ENCODE data around the gene SH3BP4. TPM values are rescaled to one million over a fixed set of nuclear protein-coding genes. Genes with fewer than 3 reads are reported as not detected.

SH3BP4 gene
- total and polyA plus RNA-seq, 10 of the 15 experiments (the other 5 are each of a cell fraction or from before 2014, with no cell fraction given): 0.03 to 0.36 TPM; not detected in 8

GRCh38 chr2:235073868-235074413 lies 122.1 kb downstream of the SH3BP4 start:
- Histone ChIP-seq H4K20me1 (ENCODE audit: control insufficient read depth, insufficient read depth) (no peaks in the 10 kb centered on the region), H3K27ac (ENCODE audit: control insufficient read depth, insufficient read depth) (no peak overlapping the region), H3K79me2 (ENCODE audit: control insufficient read depth, insufficient read depth, low read length) (no peaks in the 10 kb centered on the region), H3K9ac (ENCODE audit: control insufficient read depth, insufficient read depth, low read length) (no peak overlapping the region), H3K4me3 (no peak overlapping the region), H3K4me1 (ENCODE audit: control insufficient read depth, insufficient read depth, low read length) (no peaks in the 10 kb centered on the region), H2AFZ (ENCODE audit: control insufficient read depth, low read depth, low read length) (no peak overlapping the region), H3K9me3 (replicated peaks; ENCODE audit: control insufficient read depth, insufficient read depth, low read length) (no peaks in the 10 kb centered on the region), H3K36me3 (ENCODE audit: control insufficient read depth in 2 of 2, insufficient read depth in 2 of 2, low read length in 1 of 2) (no peaks in the 10 kb centered on the region), H3K4me2 (ENCODE audit: control insufficient read depth, insufficient read depth) (no peak overlapping the region), H3K27me3 (replicated peaks in 1 of 2; ENCODE audit: control insufficient read depth in 2 of 2, insufficient read depth in 2 of 2, low read length in 1 of 2) (no peaks in the 10 kb centered on the region)
- WGBS (ENCODE audit: insufficient coverage, insufficient replicate concordance, low lambda C conversion rate, missing lambda C conversion rate): 16% methylated on average over 6 of the region's 6 CpGs
- TF ChIP-seq SREBF1 (IDR thresholded peaks at IDR 0.05; ENCODE audit: low read length) (no peak), CEBPB (IDR thresholded peaks at IDR 0.05; ENCODE audit: borderline replicate concordance in 1 of 2, low read depth in 2 of 2, low read length in 2 of 2) (no peak), ZZZ3 (IDR thresholded peaks at IDR 0.05; ENCODE audit: control insufficient read depth, insufficient read length, low read depth) (no peak), MEF2A (IDR thresholded peaks at IDR 0.05; ENCODE audit: insufficient read depth, low read depth, low read length) (no peak), CHD2 (IDR thresholded peaks at IDR 0.05; ENCODE audit: borderline replicate concordance, low read depth, low read length) (no peak)
- ChIA-PET RAD21 (ENCODE audit: unreplicated experiment) (no interaction called here), CTCF (interaction anchor here (0.7 kb wide), 1 partner anchor 529 kb away, joined by 3 read pairs; no protein-coding TSS in a partner anchor), SMC1A (ENCODE audit: uncharacterized antibody, unreplicated experiment) (interaction anchor here (1.1 kb wide), 1 partner anchor 349 kb away, joined by 3 read pairs; no protein-coding TSS in a partner anchor), POLR2A (no interaction called here)
- DNase-seq (ENCODE audit: low read depth, low spot score) (no peak), ATAC-seq (no peak), FAIRE-seq (no peak)
- BruUV-seq (replicated peaks): no TSS peak
- intact Hi-C loops (cut with micrococcal nuclease; ENCODE audit: unreplicated experiment): no loop called here
- in situ Hi-C loops (cut with MboI): no loop called here

- Histone ChIP-seq H3K9me3 (replicated peaks; ENCODE audit: control insufficient read depth, insufficient read depth, low read length) (no peaks in the 10 kb centered on the region; the same call in 2 of the 3 replicates), H3K4me1 (ENCODE audit: control insufficient read depth, insufficient read depth, low read length) (no peaks in the 10 kb centered on the region), H3K27me3 (replicated peaks in 1 of 2; ENCODE audit: control insufficient read depth in 2 of 2, insufficient read depth in 2 of 2, low read length in 1 of 2) (no peaks in the 10 kb centered on the region), H2AFZ (ENCODE audit: control insufficient read depth, low read depth, low read length) (no peak overlapping the region), H3K36me3 (ENCODE audit: control insufficient read depth in 2 of 2, insufficient read depth in 2 of 2, low read length in 1 of 2) (no peaks in the 10 kb centered on the region), H3K79me2 (ENCODE audit: control insufficient read depth, insufficient read depth, low read length) (no peaks in the 10 kb centered on the region), H4K20me1 (ENCODE audit: control insufficient read depth, insufficient read depth) (no peaks in the 10 kb centered on the region), H3K9ac (ENCODE audit: control insufficient read depth, insufficient read depth, low read length) (no peak overlapping the region), H3K4me3 (no peak overlapping the region), H3K4me2 (ENCODE audit: control insufficient read depth, insufficient read depth) (no peak overlapping the region), H3K27ac (ENCODE audit: control insufficient read depth, insufficient read depth) (no peak overlapping the region)
- CTCF ChIA-PET: no interaction called here
- WGBS (ENCODE audit: insufficient coverage, insufficient replicate concordance, low lambda C conversion rate, missing lambda C conversion rate): 43% methylated on average over 5 of the region's 5 CpGs
- SMC1A ChIA-PET (ENCODE audit: uncharacterized antibody, unreplicated experiment): no interaction called here
- POLR2A ChIA-PET: no interaction called here
- FAIRE-seq (no peak), DNase-seq (ENCODE audit: low read depth, low spot score) (no peak), ATAC-seq (no peak)
- BruUV-seq (replicated peaks): no TSS peak
- in situ Hi-C loops (cut with MboI): no loop called here
- RAD21 ChIA-PET (ENCODE audit: unreplicated experiment): no interaction called here
- intact Hi-C loops (cut with micrococcal nuclease; ENCODE audit: unreplicated experiment): no loop called here
- TF ChIP-seq HDAC2 (IDR thresholded peaks at IDR 0.05) (no peak), FOXM1 (IDR thresholded peaks at IDR 0.05; ENCODE audit: low read depth, low read length) (no peak), EED (IDR thresholded peaks at IDR 0.05; ENCODE audit: low read depth) (no peak), DPF2 (IDR thresholded peaks at IDR 0.05) (no peak), CUX1 (IDR thresholded peaks at IDR 0.05; ENCODE audit: insufficient replicate concordance, low read depth, low read length) (no peak)
Measured at GRCh38 chr2:235077046-235077445, 125.2 kb downstream of the SH3BP4 start.

Measured in GM12878 (cell line).